Activated CD4-positive, CD25-positive, alpha-beta regulatory T cell treated with anti-CD3 and anti-CD28 coated beads, Interleukin-2, amount 50 U/mL, for 16 hours (primary cell): ENCODE data around the gene RBM23.
A peak's percentile ranks its signal among the peaks of the same experiment; 100 is the strongest.

Source experiments
- DNase-seq: peaks from one replicate; pipeline ENCODE4 v3.0.0-alpha.2; 2020; ENCODE audit warnings: low read depth, low spot score

Gene RBM23

GRCh38 chr14:22886500-22887259, 32.3 kb downstream of the RBM23 start:
- peak; percentile 51 for DNase-seq

- DNase-seq, result no peak
Measured at GRCh38 chr14:22885975-22886374, 33.0 kb downstream of the RBM23 start.

GRCh38 chr14:22884738-22885523, 34.0 kb downstream of the RBM23 start:
- no peak for DNase-seq

- no peak for DNase-seq
Measured at GRCh38 chr14:22884076-22884737, 34.7 kb downstream of the RBM23 start.

- DNase-seq, result no peak
Measured at GRCh38 chr14:22883173-22883976, 35.6 kb downstream of the RBM23 start, which contains the start of gene REM2. Gene REM2, plus strand, starts transcription at chr14:22883222. Its CDS starts 66 bp downstream, at chr14:22883288.

GRCh38 chr14:22882529-22883172, 36.3 kb downstream of the RBM23 start:
- DNase-seq, result no peak

- no peak for DNase-seq
Measured at GRCh38 chr14:22882064-22882463, 36.9 kb downstream of the RBM23 start.

GRCh38 chr14:22878271-22879246, 40.4 kb downstream of the RBM23 start:
- no peak for DNase-seq

GRCh38 chr14:22877000-22877501, 41.9 kb downstream of the RBM23 start:
- DNase-seq, result no peak

- DNase-seq, result no peak
Measured at GRCh38 chr14:22875748-22876319, 43.1 kb downstream of the RBM23 start.

GRCh38 chr14:22875003-22875747, 43.8 kb downstream of the RBM23 start:
- no peak for DNase-seq

GRCh38 chr14:22872833-22873520, 46.0 kb downstream of the RBM23 start:
- no peak for DNase-seq

- peak; percentile 56 for DNase-seq
Measured at GRCh38 chr14:22872033-22872832, 46.7 kb downstream of the RBM23 start.

- DNase-seq, result peak; percentile 54
Measured at GRCh38 chr14:22871224-22872032, 47.5 kb downstream of the RBM23 start, which contains the start of gene LRP10. Gene LRP10, plus strand, starts transcription at chr14:22871740. Its CDS starts 564 bp downstream, at chr14:22872304.

GRCh38 chr14:22870811-22871223, 48.1 kb downstream of the RBM23 start:
- DNase-seq, result no peak

- no peak for DNase-seq
Measured at GRCh38 chr14:22866874-22867273, 52.1 kb downstream of the RBM23 start.
